HEK293 (cell line): ENCODE results near the gene OSBP2.

ENCODE experiments used
- ATF2 ChIP-seq: fragments of 450-650 bp; formaldehyde crosslinking; IDR thresholded peaks from 2 replicates; pipeline ENCODE4 v1.5.1; 2016; ENCODE audit warnings: missing biosample characterization, missing genetic modification characterization, low read depth
- BCL11B ChIP-seq: fragments of 450-650 bp; formaldehyde crosslinking; IDR thresholded peaks from 2 replicates; pipeline ENCODE4 v1.5.1; 2016; ENCODE audit warnings: low read depth, missing biosample characterization, missing genetic modification characterization
- CTCF ChIP-seq: fragments of 450-650 bp; formaldehyde crosslinking; IDR thresholded peaks from 2 replicates; pipeline ENCODE4 v1.5.1; 2016; ENCODE audit warnings: missing biosample characterization, missing genetic modification characterization
- GLI2 ChIP-seq: fragments of 450-650 bp; formaldehyde crosslinking; IDR thresholded peaks from 2 replicates; pipeline ENCODE4; 2017; ENCODE audit warnings: missing biosample characterization, missing genetic modification characterization, low read depth, borderline replicate concordance
- GLIS1 ChIP-seq: fragments of 450-650 bp; formaldehyde crosslinking; IDR thresholded peaks from 2 replicates; pipeline ENCODE4 v1.5.1; 2016; ENCODE audit warnings: missing biosample characterization, missing genetic modification characterization
- KLF7 ChIP-seq: fragments of 450-650 bp; formaldehyde crosslinking; IDR thresholded peaks from 2 replicates; pipeline ENCODE4 v1.5.1; 2016; ENCODE audit warnings: missing biosample characterization, missing genetic modification characterization, borderline replicate concordance
- KLF9 ChIP-seq: fragments of 450-650 bp; formaldehyde crosslinking; IDR thresholded peaks from 2 replicates; pipeline ENCODE4 v1.5.1; 2016; ENCODE audit warnings: missing biosample characterization, missing genetic modification characterization, low read depth
- OSR2 ChIP-seq: fragments of 450-650 bp; formaldehyde crosslinking; IDR thresholded peaks from 2 replicates; pipeline ENCODE4 v1.5.1; 2016; ENCODE audit warnings: missing biosample characterization, missing genetic modification characterization
- PRDM4 ChIP-seq: fragments of 450-650 bp; formaldehyde crosslinking; IDR thresholded peaks from 2 replicates; pipeline ENCODE4 v1.5.1; 2017; ENCODE audit warnings: missing biosample characterization, missing genetic modification characterization
- RBAK ChIP-seq: fragments of 450-650 bp; formaldehyde crosslinking; IDR thresholded peaks from 2 replicates; pipeline ENCODE4 v1.5.1; 2016; ENCODE audit warnings: missing biosample characterization, missing genetic modification characterization
- ZBTB17 ChIP-seq: fragments of 450-650 bp; formaldehyde crosslinking; IDR thresholded peaks from 2 replicates; pipeline ENCODE4 v1.5.1; 2016; ENCODE audit warnings: missing biosample characterization, missing genetic modification characterization
- ZBTB20 ChIP-seq: fragments of 450-650 bp; formaldehyde crosslinking; IDR thresholded peaks from 2 replicates; pipeline ENCODE4 v1.5.1; 2016; ENCODE audit warnings: missing biosample characterization, missing genetic modification characterization
- ZBTB49 ChIP-seq: fragments of 450-650 bp; formaldehyde crosslinking; IDR thresholded peaks from 2 replicates; pipeline ENCODE4 v1.5.1; 2016; ENCODE audit warnings: missing biosample characterization, missing genetic modification characterization, low read depth
- ZBTB6 ChIP-seq: fragments of 450-650 bp; formaldehyde crosslinking; IDR thresholded peaks from 2 replicates; pipeline ENCODE4 v1.5.1; 2017; ENCODE audit warnings: missing biosample characterization, missing genetic modification characterization
- ZFP69B ChIP-seq: fragments of 450-650 bp; formaldehyde crosslinking; IDR thresholded peaks from 2 replicates; pipeline ENCODE4 v1.5.1; 2016; ENCODE audit warnings: missing biosample characterization, missing genetic modification characterization
- ZNF121 ChIP-seq: fragments of 450-650 bp; formaldehyde crosslinking; IDR thresholded peaks from 2 replicates; pipeline ENCODE4 v1.5.1; 2016; ENCODE audit warnings: missing biosample characterization, missing genetic modification characterization
- ZNF138 ChIP-seq: fragments of 450-650 bp; formaldehyde crosslinking; IDR thresholded peaks from 2 replicates; pipeline ENCODE4 v1.5.1; 2016; ENCODE audit warnings: missing biosample characterization, missing genetic modification characterization, borderline replicate concordance
- ZNF148 ChIP-seq: fragments of 450-650 bp; formaldehyde crosslinking; IDR thresholded peaks from 2 replicates; pipeline ENCODE4 v1.5.0; 2017; ENCODE audit warnings: missing biosample characterization, missing genetic modification characterization, borderline replicate concordance
- ZNF214 ChIP-seq: fragments of 450-650 bp; formaldehyde crosslinking; IDR thresholded peaks from 2 replicates; pipeline ENCODE4 v1.5.1; 2017; ENCODE audit warnings: missing biosample characterization, mild to moderate bottlenecking, missing genetic modification characterization, borderline replicate concordance
- ZNF324 ChIP-seq: fragments of 450-650 bp; formaldehyde crosslinking; IDR thresholded peaks from 2 replicates; pipeline ENCODE4 v1.5.1; 2016; ENCODE audit warnings: missing biosample characterization, missing genetic modification characterization
- ZNF48 ChIP-seq: fragments of 450-650 bp; formaldehyde crosslinking; IDR thresholded peaks from 2 replicates; pipeline ENCODE4 v1.5.1; 2016; ENCODE audit warnings: missing biosample characterization, missing genetic modification characterization
- ZNF701 ChIP-seq: fragments of 450-650 bp; formaldehyde crosslinking; IDR thresholded peaks from 2 replicates; pipeline ENCODE4 v1.5.1; 2016; ENCODE audit warnings: missing biosample characterization, missing genetic modification characterization
- ZNF76 ChIP-seq: fragments of 450-650 bp; formaldehyde crosslinking; IDR thresholded peaks from 2 replicates; pipeline ENCODE4; 2016; ENCODE audit warnings: low read depth, missing biosample characterization, missing genetic modification characterization, borderline replicate concordance
- ZSCAN5A ChIP-seq: fragments of 450-650 bp; formaldehyde crosslinking; IDR thresholded peaks from 2 replicates; pipeline ENCODE4 v1.5.1; 2016; ENCODE audit warnings: missing biosample characterization, missing genetic modification characterization

Gene OSBP2

GRCh38 chr22:30802202-30803166, 107.8 kb downstream of the OSBP2 start (continued):
- TF ChIP-seq ATF2 (tag by site-specific recombination) (no peak), ZFP69B (tag by site-specific recombination) (0 out of 2 replicates have a peak, but pooled peaks have one; percentile 25), KLF7 (tag by site-specific recombination) (no peak), ZNF76 (0 out of 2 replicates have a peak, but pooled peaks have one; percentile 20), ZNF214 (tag by site-specific recombination) (no peak), ZNF121 (tag by site-specific recombination) (no peak), ZNF148 (no peak), GLIS1 (tag by site-specific recombination) (peak; percentile 30; the same call in 1 of the 2 replicates), ZSCAN5A (tag by site-specific recombination) (peak; percentile 67; the same call in 1 of the 2 replicates), GLI2 (no peak), ZBTB20 (tag by site-specific recombination) (peak; percentile 50; the same call in 1 of the 2 replicates), RBAK (tag by site-specific recombination) (no peak), ZBTB49 (no peak), ZBTB17 (tag by site-specific recombination) (peak; percentile 95), OSR2 (tag by site-specific recombination) (no peak), PRDM4 (tag by site-specific recombination) (no peak), ZBTB6 (no peak), ZNF701 (tag by site-specific recombination) (no peak), ZNF48 (tag by site-specific recombination) (no peak), ZNF138 (no peak), KLF9 (tag by site-specific recombination) (peak; percentile 94), CTCF (tag by site-specific recombination) (peak; percentile 48; the same call in 1 of the 2 replicates), ZNF324 (no peak; the same call in 1 of the 2 replicates), BCL11B (no peak)
